ENCODE measurements around the gene SUN3. TPM values are rescaled to one million over a fixed set of nuclear protein-coding genes. Genes with fewer than 3 reads are reported as not detected.

Gene SUN3
- total RNA-seq, 2 donors from 2014 or later: not detected

DNA sequence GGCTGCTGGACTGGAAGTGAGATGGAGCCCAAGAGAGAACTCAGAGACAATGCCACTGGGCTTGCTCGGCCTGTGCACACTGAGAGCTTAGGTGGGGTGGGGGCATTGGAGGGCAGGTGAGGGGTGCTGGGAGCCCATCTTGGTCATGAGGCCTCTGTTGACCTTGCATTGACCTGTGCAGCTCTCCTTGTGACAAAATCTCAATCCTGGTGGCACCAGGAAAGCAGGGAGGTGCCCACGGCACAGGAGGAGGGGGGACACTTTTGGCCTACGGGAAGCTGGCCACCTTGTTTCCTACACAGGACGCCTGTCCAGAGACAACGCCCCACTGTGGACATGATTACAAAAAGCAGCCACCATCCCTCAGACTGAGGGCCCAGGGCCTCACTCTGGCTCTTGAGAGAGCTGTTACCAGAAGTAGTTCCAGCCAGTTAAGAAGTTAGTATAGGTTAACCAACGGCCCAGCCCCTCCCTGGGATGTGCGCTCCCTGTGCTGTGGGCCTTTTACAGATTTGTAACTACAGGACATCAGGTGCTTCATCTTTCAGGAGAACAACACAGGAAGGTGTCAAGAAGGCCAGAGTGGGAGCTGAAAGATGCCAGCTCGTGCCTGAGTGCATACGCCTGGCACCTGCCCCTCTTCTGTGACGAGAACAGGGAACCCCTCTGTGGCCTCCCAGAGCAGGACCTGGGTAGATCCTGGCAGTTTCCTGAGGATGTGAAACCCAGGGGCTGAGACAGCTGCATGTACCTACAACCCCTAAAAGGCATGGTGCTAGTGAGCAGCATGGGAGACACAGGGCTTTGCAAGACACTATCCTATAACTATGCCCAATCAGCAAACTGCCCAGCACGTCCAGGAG lies 91.0 kb downstream of the SUN3 start:
- Histone ChIP-seq H3K9me3 (no peaks in the 10 kb centered on the region), H3K36me3 (no peaks in the 10 kb centered on the region), H3K4me1 (peaks cover 0 to 63% of the 10 kb centered on the region in 2 donors), H3K4me3 (no peak overlapping the region), H3K27me3 (no peaks in the 10 kb centered on the region), H3K27ac (peak overlapping the region; percentile 86 to 96)
- no peak for TF ChIP-seq CTCF (IDR thresholded peaks at IDR 0.05)
- no peak for DNase-seq (ENCODE audit: low spot score)

Other genes with a start within 250 kb of the SUN3 start
- gene PKD1L1, start 80.6 kb downstream of the SUN3 start, total RNA-seq: 1 to 10 TPM in 1 of 2 donors, under 1 TPM in 1; 0.98 to 1.1 TPM
- gene HUS1, start 49.5 kb downstream of the SUN3 start, total RNA-seq: 10 to 100 TPM; 19.7 to 25.4 TPM
- gene C7orf57, start 6.4 kb upstream of the SUN3 start, total RNA-seq: not detected
- 10 to 100 TPM; 11.1 to 11.2 TPM for gene UPP1, start 60.2 kb upstream of the SUN3 start, total RNA-seq
- not detected for gene ABCA13, start 142.4 kb upstream of the SUN3 start, total RNA-seq

Data from right atrium auricular region (tissue), 2 donors.